ENCODE results near the gene FAM110D.

DNA sequence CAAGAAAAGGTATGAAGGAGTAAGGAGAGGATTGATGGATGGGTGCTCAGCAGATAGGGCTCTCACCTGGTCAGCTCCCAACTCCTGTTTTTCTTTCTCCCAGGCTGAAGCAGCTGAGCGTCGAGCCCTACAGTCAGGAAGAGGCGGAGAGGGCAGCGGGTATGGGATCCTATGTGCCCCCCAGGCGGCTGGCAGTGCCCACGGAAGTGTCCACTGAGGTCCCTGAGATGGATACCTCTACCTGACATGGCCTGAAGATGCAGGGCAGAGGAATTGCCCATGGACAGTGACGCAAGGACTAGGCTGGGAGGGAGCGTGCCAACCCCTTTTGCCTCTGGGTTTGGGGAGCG is 11.6 kb downstream of the FAM110D start:
- TF ChIP-seq, protein P1, sequence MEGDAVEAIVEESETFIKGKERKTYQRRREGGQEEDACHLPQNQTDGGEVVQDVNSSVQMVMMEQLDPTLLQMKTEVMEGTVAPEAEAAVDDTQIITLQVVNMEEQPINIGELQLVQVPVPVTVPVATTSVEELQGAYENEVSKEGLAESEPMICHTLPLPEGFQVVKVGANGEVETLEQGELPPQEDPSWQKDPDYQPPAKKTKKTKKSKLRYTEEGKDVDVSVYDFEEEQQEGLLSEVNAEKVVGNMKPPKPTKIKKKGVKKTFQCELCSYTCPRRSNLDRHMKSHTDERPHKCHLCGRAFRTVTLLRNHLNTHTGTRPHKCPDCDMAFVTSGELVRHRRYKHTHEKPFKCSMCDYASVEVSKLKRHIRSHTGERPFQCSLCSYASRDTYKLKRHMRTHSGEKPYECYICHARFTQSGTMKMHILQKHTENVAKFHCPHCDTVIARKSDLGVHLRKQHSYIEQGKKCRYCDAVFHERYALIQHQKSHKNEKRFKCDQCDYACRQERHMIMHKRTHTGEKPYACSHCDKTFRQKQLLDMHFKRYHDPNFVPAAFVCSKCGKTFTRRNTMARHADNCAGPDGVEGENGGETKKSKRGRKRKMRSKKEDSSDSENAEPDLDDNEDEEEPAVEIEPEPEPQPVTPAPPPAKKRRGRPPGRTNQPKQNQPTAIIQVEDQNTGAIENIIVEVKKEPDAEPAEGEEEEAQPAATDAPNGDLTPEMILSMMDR (IDR thresholded peaks at IDR 0.05), result no peak
- TF ChIP-seq POLR2A (IDR thresholded peaks at IDR 0.05), result no peak
